ENCODE measurements around the gene MS4A6E.
"Not testable (repeated sequence)": the region's sequence is repeated elsewhere in the genome, so short reads cannot be mapped to it uniquely, and the experiment has no call there.

The MS4A6E gene

DNA sequence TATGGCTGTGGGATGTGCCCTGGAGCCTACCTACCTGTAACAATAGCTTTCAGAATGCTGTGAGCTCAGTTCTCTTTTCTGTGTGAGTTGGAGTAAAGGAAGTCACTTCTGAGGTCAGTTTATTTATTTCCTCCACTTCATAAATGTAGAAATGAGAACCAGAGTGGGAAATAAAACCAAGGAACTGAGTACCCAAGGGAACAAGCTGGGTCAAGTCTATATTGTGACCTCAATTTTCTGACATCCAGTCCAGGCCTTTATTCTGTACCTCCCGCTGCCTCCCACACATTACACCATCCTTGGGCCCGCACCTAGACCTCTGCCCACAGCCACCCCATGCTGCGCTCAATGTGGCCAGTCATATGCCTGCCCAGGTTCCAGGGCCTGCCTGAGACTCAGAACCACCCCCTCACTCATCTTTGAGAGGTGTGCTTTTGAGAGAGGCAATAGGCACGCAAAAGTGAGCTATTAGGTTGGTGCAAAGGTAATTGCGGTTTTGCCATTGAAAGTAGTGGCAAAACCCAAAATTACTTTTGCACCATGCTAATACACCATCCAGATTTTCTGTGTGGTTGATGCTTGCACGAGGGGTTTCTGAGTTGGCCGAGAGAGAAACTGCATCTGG, 9.8 kb downstream of the MS4A6E start:
- no peak for DNase-seq (ENCODE audit: low read depth in 3 of 3)

DNA sequence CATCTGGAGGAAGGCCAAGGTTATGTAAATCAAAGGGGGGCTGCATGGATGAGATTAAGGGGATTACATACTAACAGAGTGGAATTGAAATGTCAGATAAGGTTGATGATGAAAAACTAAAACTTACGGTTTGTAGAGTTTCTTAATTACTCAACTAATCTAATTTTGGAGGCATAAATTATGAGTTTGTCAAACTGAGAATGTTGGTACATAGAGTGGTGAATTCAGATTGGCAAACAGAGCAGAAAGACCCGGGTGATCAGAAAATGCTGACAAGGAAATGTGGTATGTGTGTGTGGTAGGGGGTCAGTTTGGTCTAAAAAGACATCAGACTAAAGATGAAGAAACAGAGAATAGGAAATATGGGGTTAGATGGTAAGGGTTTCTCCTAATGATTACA, 11.0 kb downstream of the MS4A6E start:
- DNase-seq (ENCODE audit: low read depth in 3 of 3), result no peak

DNA sequence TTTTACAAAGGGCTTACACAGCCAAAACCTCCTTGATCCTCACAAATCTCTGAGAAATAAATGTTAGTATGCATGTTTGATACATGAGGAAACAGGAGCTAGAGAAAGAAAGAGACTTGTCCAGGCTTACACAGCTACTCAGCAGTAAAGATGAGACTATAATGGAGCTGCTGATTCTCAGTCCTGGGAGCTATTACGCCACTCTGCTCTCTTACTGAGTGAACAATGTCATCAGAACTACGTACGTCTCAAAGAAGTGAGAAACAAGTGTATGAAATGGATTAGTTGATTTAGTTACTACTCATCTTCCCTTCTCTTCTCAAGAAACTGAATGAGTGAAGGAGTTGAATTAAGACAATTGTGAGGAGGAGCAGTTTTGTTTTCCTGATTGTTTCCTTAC, 12.3 kb downstream of the MS4A6E start:
- no peak for DNase-seq (ENCODE audit: low read depth in 3 of 3)

DNA sequence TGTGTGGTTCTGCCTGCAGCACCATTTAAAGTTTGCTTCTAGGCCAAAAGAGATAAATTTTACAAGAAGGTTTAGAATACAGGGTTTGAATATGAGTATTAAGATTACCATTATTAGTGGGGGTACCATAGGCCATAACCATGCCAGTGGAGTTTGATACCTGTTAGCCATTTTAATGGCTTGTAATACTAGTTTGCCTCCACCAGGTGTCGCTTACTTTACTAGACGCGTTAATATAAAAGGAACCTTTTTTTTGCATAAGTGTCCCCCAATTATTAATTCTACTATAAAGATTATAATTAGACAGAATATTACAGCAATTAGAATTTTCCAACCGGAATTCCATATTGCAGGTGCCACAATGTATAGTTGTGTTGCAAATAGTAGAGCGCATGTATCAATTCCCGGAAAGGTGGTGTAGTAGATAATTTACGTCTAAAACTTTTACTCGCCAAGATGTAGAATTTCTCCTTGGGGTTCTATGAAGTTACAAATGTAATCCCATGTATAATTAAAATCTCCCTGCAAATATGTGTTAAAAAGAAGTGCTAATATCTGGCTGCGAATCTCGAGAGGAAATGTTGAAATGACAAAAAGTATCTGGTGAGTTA, 16.1 kb downstream of the MS4A6E start:
- no peak for DNase-seq (ENCODE audit: low read depth in 3 of 3)

DNA sequence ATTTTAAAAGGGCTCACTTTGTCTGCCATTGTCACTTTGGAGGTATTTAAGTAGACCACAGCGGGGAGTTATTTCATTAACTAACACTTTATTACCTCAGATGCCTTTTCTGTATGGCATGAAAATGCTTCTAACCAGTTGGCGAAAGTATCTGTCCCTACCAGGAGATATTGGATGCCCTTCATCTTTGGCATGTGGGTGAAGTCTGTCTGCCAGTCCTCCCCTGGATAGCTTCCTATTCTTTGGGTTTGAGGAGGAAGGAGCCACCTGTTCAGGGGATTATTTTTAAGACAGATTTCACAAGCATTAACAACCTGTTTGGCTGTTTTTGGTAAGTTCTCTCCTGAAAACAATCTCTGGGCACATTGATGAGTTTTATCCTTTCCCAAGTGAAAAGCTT, 17.1 kb downstream of the MS4A6E start:
- DNase-seq (ENCODE audit: low read depth in 3 of 3), result no peak

DNA sequence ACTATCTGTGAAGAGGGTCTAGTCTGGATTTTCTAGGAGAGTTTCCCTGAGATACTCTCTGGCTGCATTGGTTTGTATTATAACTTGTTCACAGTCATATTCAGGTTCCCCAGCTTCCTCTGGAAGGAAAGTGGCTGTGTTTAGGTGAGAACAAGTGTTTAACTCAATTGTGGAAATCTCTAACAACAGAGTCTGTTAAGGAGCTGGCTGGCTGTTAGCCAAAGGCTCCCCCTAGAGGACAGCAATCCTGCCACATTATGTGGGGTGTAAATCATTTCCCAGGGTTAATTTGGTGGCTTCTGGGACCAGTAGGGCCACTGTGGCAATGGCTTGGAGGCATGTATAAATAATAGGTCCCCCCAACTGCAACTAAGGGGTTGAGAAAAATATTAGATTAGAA, 18.4 kb downstream of the MS4A6E start:
- DNase-seq (ENCODE audit: low read depth in 3 of 3), result no peak

DNA sequence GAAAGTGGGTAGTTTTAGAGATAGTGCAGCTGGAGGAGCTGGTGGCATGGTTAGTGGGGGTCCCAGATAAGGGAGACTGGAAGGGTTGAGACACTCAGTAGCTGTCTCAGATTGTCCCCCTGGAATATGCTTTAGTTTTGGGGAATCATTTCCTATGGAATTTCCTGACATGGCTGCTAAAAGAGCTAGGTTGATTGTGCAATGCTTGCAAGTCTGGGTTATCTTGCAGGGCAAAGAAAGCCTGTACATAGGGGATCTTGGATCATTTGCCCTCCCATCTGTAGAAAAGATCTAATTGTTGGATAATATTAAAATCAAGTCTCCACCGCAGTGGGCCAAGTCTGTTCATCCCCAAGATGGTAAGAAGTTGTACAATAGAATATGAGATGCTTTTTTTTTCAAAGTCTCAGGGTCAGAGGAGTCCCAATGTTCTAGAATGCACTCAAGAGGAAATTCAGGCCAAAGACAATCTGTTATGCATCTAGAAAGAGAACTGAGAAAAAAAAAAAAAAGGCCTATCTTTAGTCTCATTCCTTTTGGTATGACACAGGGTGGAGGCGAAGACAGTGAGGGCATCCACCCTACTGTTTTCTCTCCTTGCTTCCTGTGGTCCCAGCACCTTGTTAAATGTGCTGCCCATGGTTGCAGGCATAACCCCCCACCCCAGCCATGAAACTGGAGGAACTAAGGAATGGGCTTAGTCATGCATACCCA, 20.2 kb downstream of the MS4A6E start:
- no peak for DNase-seq (ENCODE audit: low read depth in 3 of 3)

DNA sequence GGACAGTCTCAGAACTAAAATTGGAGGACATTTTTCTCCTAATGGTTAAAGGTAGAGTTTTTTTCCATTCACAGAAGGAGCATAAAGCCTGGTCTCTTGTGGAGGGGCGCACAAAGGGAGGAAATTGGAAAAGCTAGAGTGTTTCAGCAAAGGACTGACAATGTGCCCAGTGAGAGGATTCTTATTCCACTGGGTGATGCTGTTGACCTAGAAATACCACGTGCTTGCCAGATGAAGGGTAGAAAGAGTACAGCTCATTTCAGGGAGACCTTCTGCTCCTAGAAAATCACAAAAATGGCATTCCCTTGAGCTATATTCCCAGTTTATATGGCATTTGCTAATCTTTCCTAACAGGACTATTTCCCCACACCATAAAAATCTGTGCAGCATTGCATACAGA, 21.1 kb downstream of the MS4A6E start:
- DNase-seq (ENCODE audit: low read depth in 3 of 3), result no peak

DNA sequence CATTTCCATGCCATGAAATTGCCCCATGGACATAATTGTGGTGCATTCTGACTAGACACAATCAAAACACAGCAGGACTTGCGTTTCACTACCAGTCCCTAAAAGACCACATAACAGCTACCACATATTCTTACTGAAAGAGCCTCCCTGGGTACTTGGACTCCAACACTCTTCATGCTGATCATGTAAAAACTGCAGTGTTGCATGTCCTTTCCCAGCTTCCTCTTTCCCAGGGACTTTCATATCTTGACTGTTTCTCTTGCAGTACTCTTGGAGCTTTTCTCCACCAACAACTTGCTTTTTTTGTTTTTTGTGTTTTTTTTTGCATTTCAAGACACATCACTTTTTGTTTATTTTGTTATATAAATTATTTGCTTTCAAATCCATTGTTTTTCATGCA, 22.9 kb downstream of the MS4A6E start:
- DNase-seq (ENCODE audit: low read depth in 3 of 3), result no peak

DNA sequence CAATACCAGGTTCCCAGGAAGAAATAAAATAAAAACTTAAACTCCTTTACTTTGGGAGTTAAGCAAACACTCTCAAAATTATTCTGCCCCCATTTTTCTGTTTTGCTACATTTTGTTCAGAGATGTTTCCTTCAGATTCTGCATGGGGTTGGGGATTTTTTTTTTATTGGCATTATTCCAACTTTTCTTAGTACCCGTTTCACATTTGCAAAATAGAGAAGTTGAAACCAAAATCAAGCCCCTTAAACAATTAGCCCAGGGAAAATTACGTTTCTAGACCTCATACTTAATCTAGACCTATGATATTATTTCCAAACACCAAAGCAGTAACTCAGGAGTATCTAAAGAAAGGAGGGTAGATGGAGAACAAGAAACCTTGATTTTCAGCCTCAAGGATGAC, 30.7 kb downstream of the MS4A6E start:
- no peak for DNase-seq (ENCODE audit: low read depth in 3 of 3)

DNA sequence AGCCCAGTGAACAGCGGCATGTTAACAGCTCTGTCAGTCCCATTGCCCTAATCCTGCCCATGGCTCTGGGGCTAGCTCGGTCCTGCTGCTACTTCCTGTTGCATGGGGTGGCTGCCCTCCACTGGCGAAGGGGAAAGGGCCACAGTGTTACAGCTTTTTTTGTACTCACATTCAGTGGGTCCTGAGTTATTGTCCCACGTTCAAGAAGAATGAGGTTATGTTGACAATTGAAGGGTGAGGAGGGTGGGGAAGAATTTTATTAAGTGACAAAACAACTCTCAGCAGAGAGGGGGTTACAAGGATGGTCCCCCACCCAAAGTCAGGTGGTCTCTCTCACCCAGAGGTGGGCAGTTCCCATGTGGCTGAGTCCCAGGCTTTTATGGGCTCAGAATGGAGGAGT, 33.6 kb downstream of the MS4A6E start:
- DNase-seq (ENCODE audit: low read depth in 3 of 3), result no peak

DNA sequence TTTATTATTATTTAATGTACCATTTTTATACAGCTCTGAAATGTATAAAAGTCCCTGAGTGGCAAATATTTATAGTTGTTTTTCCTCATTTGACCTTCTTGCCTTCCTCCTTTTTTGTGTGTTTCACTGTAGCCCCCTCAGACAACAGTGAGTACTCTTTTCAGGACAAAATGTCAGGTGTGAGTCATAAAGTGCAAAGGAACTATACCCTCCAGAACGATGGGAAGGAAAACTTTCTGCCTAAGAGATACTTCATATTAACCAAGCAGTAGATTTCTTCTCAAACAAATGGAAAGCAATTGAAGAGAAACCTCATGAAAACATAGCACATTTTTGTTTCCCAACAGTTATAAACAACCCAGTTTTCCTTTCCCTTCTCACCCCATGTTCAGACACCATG, 35.2 kb downstream of the MS4A6E start:
- DNase-seq (ENCODE audit: low read depth in 3 of 3), result no peak

DNA sequence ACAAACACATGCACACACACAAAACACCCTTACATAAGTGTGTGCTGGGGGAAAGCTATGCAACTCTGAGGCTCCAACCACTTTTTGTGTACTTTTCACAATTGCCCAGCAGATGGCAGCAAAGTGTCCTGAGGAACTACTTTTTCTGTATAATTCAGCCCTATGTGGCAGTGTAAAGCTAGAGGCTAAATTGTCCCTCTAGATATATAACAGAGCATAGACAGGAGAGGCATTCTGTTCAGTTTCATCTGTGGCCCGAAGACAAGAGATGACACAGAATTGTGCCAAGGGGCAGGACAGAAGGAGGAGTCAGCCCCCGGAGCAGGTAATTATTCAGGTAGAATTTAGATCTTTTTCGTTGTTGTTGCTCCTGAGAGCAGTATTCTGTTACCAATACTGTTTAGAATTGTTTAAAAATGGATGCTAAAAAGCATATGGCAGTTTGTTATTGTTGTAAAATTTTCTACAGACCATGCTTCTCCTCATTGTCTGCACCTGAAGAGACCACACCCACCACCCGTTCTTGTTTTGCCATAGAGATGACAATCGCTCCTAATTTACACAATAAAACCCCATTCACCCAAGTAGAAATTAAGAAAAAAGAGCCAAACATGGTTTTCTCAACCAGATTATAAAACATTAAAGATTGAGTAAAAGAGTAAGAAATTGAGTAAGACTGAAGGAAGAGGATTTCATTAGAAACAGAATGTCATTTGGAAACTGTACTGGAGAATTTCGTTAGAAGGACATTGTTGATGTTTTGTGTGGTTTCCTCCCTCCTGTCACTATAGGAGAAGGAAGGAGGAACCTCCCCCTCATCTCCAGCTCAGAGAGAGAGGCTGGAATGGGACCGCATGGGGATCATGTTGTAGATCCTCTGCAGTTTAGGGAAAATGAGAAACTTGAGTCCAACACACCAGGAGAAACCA, 36.8 kb downstream of the MS4A6E start:
- DNase-seq (ENCODE audit: low read depth in 3 of 3), result peak; percentile 18 to 46 (median 35)

DNA sequence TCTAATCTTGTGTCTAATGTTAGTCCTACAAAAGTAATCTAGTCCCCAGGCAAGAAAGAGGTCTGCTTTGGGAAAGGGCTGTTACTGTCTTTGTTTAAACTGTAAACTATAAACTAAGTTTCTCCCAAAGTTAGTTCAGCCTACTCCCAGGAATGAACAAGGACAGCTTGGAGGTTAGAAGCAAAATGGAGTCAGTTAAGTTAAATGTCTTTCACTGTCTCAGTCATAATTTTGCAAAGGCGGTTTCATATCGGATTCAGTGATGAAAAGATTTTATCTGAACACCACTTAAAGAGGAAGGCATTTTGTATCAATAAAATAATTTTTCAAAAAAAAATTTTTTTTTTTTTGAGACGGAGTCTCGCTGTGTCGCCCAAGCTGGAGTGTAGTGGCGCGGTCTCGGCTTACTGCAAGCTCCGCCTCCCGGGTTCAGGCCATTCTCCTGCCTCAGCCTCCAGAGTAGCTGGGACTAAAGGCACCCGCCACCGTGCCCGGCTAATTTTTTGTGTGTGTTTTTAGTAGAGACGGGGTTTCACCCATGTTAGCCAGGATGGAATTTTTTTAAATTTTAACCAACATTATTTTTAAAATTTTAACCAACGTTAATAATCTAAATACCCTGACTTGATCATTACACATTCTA, 39.3 kb downstream of the MS4A6E start:
- DNase-seq (ENCODE audit: low read depth in 3 of 3), result not testable (repeated sequence)

DNA sequence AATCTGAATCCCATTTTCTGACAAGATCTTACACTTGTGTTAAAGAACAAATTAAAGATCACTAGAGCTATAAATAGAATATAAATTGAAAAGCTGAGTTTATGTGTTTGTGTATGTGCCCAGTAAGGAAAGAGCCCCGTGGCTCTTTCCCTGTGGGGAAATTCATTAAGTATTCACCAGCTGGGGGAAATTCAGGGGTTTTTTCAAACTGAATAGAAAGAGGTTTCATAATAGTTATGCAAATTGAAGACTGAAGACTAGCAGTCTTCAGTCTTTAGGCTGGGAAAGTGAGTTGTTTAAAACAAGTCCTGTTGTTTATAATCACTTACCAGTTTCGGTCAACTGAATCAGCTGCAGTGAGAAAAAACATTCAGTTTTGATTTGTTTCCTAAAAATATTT, 40.0 kb downstream of the MS4A6E start:
- DNase-seq (ENCODE audit: low read depth in 3 of 3), result no peak

DNA sequence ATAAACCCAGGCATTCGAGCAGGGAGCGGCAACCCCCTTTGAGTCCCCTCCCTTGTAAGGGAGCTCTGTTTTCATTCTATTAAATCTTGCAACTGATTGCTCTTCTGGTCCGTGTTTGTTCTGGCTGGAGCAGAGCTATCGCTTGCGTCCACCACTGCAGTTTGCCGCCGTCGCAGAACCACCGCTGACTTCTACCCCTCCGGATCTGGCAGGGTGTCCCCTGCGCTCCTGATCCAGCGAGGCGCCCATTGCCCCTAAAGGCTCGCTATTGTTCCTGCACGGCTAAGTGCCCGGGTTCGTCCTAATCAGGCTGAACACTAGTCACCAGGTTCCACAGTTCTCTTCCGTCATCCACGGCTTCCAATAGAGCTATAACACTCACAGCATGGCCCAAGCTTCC, 40.8 kb downstream of the MS4A6E start:
- no peak for DNase-seq (ENCODE audit: low read depth in 3 of 3)

DNA sequence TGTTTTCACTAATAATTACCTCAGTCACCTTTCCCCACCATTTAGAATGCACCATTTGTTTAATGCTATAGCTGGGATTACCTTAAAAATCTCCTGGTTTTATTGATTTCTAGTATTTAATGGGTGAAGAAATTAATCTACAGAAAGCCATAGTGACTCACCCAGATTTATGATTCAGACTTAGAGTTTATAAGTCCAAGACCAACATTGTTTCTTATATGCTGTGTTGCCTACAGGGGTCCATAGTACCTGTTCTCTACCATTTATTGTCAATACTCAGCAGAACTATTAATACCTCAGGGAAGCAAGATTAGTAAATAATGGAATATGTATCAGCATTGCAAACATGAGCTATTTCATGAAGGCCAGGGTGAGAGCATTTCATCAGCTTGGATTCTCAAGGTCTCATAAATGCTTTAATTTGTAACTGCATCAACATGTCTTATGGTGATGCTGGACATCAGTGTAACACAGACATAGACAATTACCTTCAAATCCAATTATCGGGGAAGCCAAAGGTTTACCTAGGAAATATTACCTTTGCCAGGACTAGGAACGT, 43.3 kb downstream of the MS4A6E start:
- no peak for DNase-seq (ENCODE audit: low read depth in 3 of 3)

DNA sequence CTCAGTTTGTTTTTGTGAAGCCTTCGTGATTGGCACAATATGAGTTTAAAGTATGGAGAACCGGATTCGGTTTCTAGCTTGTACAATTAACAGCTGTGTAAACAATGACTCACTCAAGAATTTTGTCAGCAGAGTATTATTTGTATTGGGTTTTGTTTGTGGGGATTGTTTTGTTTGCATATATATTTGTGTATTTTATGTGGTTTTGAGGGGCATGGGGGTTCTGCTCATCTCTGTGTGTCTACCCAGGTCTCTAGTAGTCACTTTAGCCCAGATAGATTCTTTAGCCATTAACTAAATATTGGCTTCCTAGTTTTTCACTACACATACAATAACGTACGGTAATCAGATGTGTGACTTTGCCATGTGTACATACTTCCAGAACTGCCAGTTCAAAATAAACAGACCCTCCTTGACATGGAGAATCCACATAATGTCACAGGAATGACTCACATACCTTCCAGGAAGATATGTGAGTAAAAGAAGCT, 43.8 kb downstream of the MS4A6E start:
- DNase-seq (ENCODE audit: low read depth in 3 of 3), result no peak

DNA sequence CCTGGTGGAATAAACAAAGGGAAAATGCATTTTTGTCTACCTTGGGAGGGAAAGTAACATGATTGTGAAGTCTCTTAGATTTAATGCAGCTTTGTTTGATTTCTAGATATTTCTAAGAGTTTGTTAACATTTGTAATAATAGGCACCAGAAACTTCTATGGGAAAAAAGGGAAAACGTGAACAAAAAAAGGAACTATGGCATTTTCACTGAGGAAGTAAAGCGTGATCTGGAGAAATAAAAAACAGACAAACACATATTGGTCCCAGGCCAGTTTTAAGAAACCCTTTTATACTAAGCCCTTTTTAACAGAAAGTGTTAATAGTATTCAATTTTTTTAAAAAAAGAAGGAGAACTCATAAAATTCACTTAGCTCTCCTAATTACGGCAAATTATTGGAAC, 44.3 kb downstream of the MS4A6E start:
- no peak for DNase-seq (ENCODE audit: low read depth in 3 of 3)

DNA sequence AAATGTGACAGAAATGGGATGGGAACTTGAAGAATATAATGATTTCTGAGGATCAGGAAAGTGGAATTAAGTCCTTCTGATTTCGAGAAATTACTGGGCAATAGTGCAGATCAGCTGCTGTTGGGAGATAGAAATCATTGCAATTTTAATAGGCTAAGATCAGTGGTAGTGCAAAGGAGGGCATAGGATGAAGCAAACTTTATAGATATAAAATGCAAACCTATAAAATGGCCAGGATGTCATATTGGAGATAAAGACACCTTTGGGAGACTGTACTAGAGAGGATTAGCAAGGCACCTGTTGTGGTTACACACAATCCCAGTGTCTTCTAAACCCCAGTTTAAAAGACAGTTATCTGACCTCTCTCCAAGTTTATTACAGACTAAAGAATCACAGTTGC, 44.8 kb downstream of the MS4A6E start:
- no peak for DNase-seq (ENCODE audit: low read depth in 3 of 3)

DNA sequence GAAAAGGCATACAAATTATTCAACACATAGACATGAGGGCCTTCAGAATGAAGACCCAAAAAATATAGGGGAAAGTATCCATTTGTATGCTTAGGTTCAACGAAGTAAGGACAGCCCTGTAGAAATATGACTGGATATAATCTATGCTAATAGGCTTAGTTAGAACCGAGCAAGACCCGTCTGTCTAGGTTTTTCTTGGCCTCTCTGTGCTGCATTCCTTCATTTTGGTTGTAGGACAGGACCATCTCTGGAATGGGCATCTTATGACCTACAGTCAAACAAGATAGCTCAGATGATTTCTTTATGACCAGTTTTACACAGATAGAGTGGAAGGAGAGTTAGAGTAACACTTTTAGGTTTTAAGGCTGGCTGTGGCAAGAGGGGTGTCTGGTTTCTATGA, 45.7 kb downstream of the MS4A6E start:
- no peak for DNase-seq (ENCODE audit: low read depth in 3 of 3)
